GM13977 (cell line): ENCODE results near the gene MADD.

Experiments used
- DNase-seq: peaks from one replicate; pipeline ENCODE4 v3.0.0; 2012; ENCODE audit warnings: low spot score
- in situ Hi-C: fragments of 300-500 bp; cut with MboI; formaldehyde crosslinking; loops from one replicate; pipeline ENCODE4 v1.12.0; 2022; ENCODE audit warnings: low sequenced_read_pairs, low pct_unique_long_range_greater_than_20kb, mixed read lengths, inconsistent platforms; ENCODE audit not compliant: unreplicated experiment
- TF ChIP-seq, protein P1 (sequence below): IDR thresholded peaks from 2 replicates; pipeline ENCODE4 v1.5.1; 2012; ENCODE audit warnings: mild to moderate bottlenecking, control low read depth; ENCODE audit not compliant: insufficient read depth; ENCODE audit errors: extremely low read depth, missing control alignments

MADD gene

DNA sequence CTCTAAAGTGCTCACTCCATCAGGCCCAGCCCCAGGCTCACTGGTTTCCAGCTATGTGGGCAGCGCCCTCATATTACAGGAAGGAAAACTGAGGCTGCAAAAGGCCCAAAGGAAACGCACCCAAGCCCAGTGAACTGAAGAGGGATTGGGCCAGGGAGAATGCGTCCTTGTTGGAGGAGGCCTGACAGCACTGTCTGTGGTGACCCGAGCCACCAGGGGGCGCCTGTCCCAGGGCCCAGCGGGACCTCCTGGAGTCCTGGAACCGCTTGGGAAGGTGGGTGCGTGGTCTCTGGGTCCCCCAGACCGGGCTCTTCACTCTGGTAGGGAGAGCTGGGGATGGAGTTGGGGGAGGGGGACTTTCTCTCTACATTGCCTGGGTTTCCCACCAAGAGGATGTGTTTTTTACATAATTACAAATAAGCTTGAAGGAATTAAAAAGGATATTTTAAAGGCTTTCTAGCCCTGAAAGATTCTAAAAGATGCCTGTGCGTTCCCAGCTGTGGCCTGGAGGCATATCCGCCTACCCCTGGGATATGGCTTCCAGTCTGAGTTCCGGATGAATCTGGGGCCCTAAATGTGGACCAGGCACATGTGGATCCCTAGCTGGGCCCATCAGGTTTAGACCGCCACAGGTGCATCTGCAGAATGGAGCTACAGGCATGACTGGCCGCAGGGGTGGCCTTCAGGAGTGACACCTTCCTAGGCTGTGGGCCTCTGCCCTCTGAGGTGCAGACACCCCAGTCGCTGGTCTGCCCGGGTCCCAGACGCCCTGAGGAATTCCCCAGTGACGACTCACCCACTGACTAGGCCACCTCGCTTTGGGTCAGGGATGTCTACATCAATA lies 104.2 kb downstream of the MADD start:
- DNase-seq = peak; percentile 79
- TF ChIP-seq, protein P1, sequence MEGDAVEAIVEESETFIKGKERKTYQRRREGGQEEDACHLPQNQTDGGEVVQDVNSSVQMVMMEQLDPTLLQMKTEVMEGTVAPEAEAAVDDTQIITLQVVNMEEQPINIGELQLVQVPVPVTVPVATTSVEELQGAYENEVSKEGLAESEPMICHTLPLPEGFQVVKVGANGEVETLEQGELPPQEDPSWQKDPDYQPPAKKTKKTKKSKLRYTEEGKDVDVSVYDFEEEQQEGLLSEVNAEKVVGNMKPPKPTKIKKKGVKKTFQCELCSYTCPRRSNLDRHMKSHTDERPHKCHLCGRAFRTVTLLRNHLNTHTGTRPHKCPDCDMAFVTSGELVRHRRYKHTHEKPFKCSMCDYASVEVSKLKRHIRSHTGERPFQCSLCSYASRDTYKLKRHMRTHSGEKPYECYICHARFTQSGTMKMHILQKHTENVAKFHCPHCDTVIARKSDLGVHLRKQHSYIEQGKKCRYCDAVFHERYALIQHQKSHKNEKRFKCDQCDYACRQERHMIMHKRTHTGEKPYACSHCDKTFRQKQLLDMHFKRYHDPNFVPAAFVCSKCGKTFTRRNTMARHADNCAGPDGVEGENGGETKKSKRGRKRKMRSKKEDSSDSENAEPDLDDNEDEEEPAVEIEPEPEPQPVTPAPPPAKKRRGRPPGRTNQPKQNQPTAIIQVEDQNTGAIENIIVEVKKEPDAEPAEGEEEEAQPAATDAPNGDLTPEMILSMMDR = peak; percentile 97
- in situ Hi-C loops = no loop called here

DNA sequence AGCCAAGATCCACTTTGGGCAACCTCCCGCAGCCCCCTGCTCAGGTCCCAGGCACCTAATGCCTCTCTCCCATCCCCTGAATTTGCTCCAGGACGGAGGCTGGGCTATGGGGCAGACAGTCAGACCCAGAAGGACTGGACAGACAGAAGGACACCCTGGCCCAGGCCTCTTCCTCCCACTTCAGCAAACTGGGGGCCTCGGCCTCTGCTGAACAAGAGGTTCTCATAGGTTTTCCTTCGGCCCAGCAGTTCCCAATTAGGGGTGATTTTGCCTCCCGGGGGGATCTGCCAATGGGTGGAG lies 104.7 kb downstream of the MADD start:
- TF ChIP-seq, protein P1 = no peak
- no peak for DNase-seq
- in situ Hi-C loops = no loop called here

DNA sequence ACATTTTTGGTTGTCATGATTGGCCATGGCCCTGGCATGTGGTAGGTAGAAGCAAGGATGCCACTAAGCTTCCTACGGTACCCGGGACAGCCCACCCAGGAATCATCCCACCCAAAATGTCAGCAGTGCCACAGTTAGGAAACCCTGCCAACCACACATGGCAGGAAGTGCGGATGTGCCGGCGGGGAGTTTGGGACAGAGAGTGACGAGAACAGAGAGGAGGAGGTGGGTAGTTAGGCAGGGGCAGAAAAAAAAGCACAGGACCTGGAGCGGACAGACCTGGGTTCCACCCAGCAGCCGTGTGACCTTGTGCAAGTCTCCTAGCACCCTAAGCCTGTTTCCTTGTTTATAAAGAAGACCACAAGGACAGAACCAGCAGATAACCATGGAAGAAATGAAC lies 105.1 kb downstream of the MADD start:
- TF ChIP-seq, protein P1 = no peak
- in situ Hi-C loops = no loop called here
- DNase-seq = no peak

DNA sequence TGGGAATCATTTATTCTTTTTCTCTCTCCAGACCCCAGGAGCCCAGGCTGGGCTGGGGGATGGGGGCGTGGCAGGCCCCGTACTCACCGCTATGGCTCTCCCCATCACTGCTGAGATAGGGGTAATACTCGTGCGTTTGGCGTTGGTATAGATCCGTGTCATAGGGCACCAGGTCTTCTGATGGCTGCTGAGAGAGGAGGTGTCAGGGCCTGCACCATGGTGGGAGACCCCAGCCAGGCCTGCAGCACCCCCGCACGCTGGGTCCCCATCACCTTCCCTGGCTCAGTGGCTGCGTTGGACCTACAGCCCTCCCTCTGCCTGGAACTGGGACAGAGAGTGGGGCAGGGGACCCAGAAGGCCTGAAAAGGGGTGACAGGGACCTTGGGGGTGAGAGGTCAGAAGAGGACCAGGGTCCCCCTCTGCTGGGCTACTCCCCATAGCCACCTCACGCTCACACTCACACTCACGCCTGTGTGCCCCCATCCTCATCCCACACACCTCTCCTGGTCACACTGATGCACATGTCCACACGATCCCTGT lies 105.7 kb downstream of the MADD start:
- TF ChIP-seq, protein P1 = no peak
- in situ Hi-C loops = no loop called here
- DNase-seq = no peak

DNA sequence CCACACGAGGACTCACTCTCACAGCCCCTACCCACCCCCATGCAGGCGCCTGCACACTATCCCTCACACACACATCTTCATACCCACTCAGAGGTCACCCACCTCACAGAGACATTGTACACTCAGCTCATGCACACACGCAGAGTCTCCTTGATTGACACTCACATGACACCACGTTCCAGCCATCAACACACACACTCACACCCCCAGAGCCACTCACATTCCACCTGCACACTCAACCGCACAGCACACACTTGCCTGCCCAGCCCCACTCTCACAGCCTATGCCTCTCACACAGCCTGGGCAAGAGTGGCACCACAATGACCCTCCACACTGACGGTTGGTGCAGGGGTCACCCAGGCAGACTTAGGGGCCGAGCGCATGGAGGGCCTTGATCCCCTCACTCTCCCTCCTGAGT lies 106.2 kb downstream of the MADD start:
- TF ChIP-seq, protein P1 = no peak
- DNase-seq = no peak
- in situ Hi-C loops = no loop called here

DNA sequence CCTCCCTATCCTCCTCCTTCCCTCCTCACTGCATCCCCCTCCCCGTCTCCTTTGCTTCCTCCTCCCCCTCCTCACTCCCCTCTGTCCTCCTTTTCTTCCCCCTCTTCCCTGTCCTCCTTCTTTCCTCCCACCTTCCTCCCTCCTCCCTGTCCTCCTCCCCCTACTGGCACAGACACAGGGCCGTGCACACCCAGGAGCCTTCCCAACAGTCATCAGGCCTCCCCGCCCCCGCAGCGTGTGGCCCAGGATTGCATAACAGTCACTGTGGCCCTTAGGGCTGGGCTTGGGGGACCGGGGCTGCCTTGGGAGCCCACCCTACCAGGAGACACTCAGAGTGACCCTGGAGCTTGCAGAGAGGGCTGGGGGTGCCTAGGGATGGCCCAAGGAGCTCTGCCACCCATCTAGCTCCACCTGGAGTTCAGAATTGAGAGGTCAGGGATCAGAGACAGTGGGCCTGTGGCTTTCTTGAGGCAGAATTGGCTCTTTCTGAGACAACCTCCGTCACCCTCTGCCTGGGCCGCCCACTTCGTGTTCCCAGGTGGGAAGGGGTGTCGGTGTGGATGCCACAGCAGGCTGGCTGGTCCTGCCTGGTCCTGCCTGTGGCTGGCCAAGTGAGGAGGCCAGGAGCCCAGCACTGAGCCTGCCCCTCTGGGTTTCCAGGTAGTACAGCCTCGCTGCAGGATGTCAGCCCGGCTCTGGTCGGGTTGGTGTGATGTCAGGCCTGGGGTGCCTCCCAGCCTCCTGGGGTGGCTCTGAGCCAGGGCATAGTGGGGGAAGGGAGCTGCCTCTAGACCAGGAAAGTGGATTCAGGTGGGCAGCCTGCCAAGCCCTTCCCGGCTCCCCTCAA lies 106.8 kb downstream of the MADD start:
- DNase-seq = no peak
- in situ Hi-C loops = no loop called here
- TF ChIP-seq, protein P1 = peak; percentile 0
